ENCODE data around the gene SEMA3E. TPM values are rescaled to one million over a fixed set of nuclear protein-coding genes. Genes with fewer than 3 reads are reported as not detected.

SEMA3E gene
- total RNA-seq, 2 donors from 2014 or later = 339 to 438 TPM

DNA sequence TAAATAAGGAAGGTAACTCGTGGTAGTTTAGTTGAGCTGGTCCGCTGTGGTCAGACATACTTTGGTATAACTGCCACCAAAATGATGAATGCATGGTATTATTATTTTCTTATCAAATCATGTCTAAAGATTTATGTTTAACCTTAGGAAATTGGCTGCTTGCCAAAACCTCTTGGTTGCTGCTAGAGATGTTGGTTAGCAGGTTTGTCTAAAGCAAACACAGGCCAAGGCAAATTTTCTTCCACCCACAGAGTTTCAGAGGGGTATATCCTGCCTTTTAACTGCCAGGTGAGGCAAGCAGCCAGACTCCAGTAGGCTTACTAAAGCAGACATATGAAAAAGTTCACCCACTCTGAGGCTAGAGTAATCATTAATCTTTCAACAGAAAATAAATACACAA, 101.4 kb downstream of the SEMA3E start:
- Mint-ChIP-seq H3K27me3 (ENCODE audit: insufficient read depth) (no peaks in the 10 kb centered on the region), H3K4me1 (peaks cover 12% of the 10 kb centered on the region), H3K4me3 (no peak overlapping the region), H3K27ac (no peak overlapping the region), H3K9me3 (peaks cover 4% of the 10 kb centered on the region), H3K36me3 (ENCODE audit: low read depth) (peaks cover 7% of the 10 kb centered on the region)
- WGBS, 2 experiments (ENCODE audit: insufficient coverage in 1 of 2, insufficient read length in 1 of 2) = 100% methylated on average over 1 of the region's 2 CpGs; no CpG with 5 or more reads in 1 of the 2 experiments
- no peaks in the 10 kb centered on the region for H3K27me3 ChIP-seq (ENCODE audit: control insufficient read depth, insufficient read depth, low read length, poor library complexity, severe bottlenecking)
- H3K9ac ChIP-seq (ENCODE audit: extremely low read depth, low read length, poor library complexity, severe bottlenecking) = no peak overlapping the region
- H3K4me3 ChIP-seq (ENCODE audit: low read length) = no peak overlapping the region
- H3K27ac ChIP-seq (ENCODE audit: low read depth, low read length) = no peak overlapping the region
- H3K36me3 ChIP-seq (ENCODE audit: control insufficient read depth, insufficient read depth, low read length) = no peaks in the 10 kb centered on the region
- peaks cover 7% of the 10 kb centered on the region for H3K4me1 ChIP-seq (ENCODE audit: control insufficient read depth, insufficient read depth, low read length)
- H3K9me3 ChIP-seq (ENCODE audit: control insufficient read depth, low read length) = peaks cover 3% of the 10 kb centered on the region
- TF ChIP-seq, protein P1, sequence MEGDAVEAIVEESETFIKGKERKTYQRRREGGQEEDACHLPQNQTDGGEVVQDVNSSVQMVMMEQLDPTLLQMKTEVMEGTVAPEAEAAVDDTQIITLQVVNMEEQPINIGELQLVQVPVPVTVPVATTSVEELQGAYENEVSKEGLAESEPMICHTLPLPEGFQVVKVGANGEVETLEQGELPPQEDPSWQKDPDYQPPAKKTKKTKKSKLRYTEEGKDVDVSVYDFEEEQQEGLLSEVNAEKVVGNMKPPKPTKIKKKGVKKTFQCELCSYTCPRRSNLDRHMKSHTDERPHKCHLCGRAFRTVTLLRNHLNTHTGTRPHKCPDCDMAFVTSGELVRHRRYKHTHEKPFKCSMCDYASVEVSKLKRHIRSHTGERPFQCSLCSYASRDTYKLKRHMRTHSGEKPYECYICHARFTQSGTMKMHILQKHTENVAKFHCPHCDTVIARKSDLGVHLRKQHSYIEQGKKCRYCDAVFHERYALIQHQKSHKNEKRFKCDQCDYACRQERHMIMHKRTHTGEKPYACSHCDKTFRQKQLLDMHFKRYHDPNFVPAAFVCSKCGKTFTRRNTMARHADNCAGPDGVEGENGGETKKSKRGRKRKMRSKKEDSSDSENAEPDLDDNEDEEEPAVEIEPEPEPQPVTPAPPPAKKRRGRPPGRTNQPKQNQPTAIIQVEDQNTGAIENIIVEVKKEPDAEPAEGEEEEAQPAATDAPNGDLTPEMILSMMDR (conservative IDR thresholded peaks at IDR 0.05) = no peak
- DNase-seq = no peak

DNA sequence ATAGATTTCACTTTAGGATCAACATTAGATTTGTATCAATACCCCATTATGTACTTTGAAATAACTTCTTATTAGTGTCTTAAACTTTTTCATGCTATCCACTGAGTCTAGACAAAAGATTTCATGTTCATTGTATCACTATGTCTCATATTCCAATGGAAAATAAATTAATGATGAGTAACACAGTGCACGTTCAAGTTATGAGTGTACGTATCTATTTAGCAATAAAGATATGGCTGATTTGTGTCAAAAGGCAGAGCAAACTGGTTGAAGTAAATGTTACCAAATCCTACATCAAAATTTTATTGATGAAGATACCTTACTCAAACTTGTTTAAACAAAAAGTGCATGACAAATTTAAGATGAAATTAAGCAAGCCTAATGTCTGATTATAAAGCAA, 102.4 kb downstream of the SEMA3E start:
- H3K36me3 ChIP-seq (ENCODE audit: control insufficient read depth, insufficient read depth, low read length) = no peaks in the 10 kb centered on the region
- H3K4me3 ChIP-seq (ENCODE audit: low read length) = no peak overlapping the region
- Mint-ChIP-seq H3K27ac (no peak overlapping the region), H3K4me3 (no peak overlapping the region), H3K4me1 (peaks cover 14% of the 10 kb centered on the region), H3K27me3 (ENCODE audit: insufficient read depth) (no peaks in the 10 kb centered on the region), H3K36me3 (ENCODE audit: low read depth) (no peaks in the 10 kb centered on the region), H3K9me3 (no peaks in the 10 kb centered on the region)
- no peak for DNase-seq
- no peaks in the 10 kb centered on the region for H3K27me3 ChIP-seq (ENCODE audit: control insufficient read depth, insufficient read depth, low read length, poor library complexity, severe bottlenecking)
- H3K9ac ChIP-seq (ENCODE audit: extremely low read depth, low read length, poor library complexity, severe bottlenecking) = no peak overlapping the region
- WGBS, 2 experiments (ENCODE audit: insufficient coverage in 1 of 2, insufficient read length in 1 of 2) = 97% methylated on average over 2 of the region's 2 CpGs; no CpG with 5 or more reads in 1 of the 2 experiments
- H3K27ac ChIP-seq (ENCODE audit: low read depth, low read length) = no peak overlapping the region
- TF ChIP-seq, protein P1 (conservative IDR thresholded peaks at IDR 0.05) = no peak
- H3K9me3 ChIP-seq (ENCODE audit: control insufficient read depth, low read length) = no peaks in the 10 kb centered on the region
- H3K4me1 ChIP-seq (ENCODE audit: control insufficient read depth, insufficient read depth, low read length) = peaks cover 7% of the 10 kb centered on the region

DNA sequence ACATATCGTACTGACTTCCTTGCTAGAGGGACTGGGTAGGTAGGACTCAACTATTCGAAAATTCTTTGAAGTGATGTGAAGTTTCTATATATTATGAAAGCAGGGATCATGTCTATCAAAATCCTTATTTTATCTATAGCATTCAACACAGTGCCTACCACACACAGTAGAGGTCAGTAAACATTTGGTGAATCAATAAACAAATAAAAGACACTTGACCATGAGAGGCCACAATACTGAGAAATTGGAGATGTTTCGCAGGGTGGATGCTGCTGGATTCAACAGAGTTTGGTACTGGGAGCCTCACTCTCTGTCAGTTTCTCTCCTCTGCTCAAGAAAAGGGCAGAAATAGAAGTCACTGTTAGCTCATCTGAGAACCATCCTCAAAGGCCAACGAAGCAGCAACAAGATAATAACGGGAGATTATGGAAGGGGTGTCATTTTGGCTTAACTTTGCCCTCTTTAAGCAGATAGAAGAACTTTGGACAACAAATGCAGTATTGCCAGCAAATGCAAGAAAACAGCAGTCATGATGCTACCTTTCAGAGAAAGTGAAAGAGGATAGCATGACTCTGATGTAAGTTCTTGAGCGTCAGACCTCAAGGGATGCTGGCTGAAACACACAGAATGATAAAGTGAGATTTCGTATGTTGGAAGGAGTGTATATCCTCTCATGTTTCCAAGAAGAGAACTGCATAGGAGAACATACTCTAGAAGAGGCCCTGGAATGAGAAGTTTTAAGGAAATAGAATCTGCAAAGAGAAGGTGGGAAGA, 107.6 kb downstream of the SEMA3E start:
- H3K9me3 Mint-ChIP-seq = no peaks in the 10 kb centered on the region
- H3K4me1 ChIP-seq (ENCODE audit: control insufficient read depth, insufficient read depth, low read length) = no peaks in the 10 kb centered on the region
- WGBS, 2 experiments (ENCODE audit: insufficient coverage in 1 of 2, insufficient read length in 1 of 2) = 92 to 95% methylated on average over 6 to 7 of the region's 7 CpGs
- H3K4me3 Mint-ChIP-seq = no peak overlapping the region
- H3K27ac ChIP-seq (ENCODE audit: low read depth, low read length) = no peak overlapping the region
- H3K27me3 Mint-ChIP-seq (ENCODE audit: insufficient read depth) = no peaks in the 10 kb centered on the region
- H3K27ac Mint-ChIP-seq = no peak overlapping the region
- no peak overlapping the region for H3K9ac ChIP-seq (ENCODE audit: extremely low read depth, low read length, poor library complexity, severe bottlenecking)
- H3K4me1 Mint-ChIP-seq = peaks cover 5% of the 10 kb centered on the region
- TF ChIP-seq, protein P1 (conservative IDR thresholded peaks at IDR 0.05) = no peak
- no peak overlapping the region for H3K4me3 ChIP-seq (ENCODE audit: low read length)
- no peaks in the 10 kb centered on the region for H3K27me3 ChIP-seq (ENCODE audit: control insufficient read depth, insufficient read depth, low read length, poor library complexity, severe bottlenecking)
- H3K36me3 Mint-ChIP-seq (ENCODE audit: low read depth) = peaks cover 8% of the 10 kb centered on the region
- no peaks in the 10 kb centered on the region for H3K9me3 ChIP-seq (ENCODE audit: control insufficient read depth, low read length)
- H3K36me3 ChIP-seq (ENCODE audit: control insufficient read depth, insufficient read depth, low read length) = no peaks in the 10 kb centered on the region
- DNase-seq = no peak
